PC-9 (cell line): ENCODE results near the gene VDAC1. TPM values are rescaled to one million over a fixed set of nuclear protein-coding genes. Genes with fewer than 3 reads are reported as not detected.

Experiments
- BruUV-seq: library from RNA; stranded (reverse); fragments of 400-500 nt; replicated peaks from 2 replicates; lab custom pipeline; 2021; lab: Mats Ljungman, UMichigan
- CTCF ChIA-PET: fragments of 300-600 bp; sonication (Branson Sonifier 250); formaldehyde crosslinking; loops from one replicate; lab custom pipeline; 2022; ENCODE audit warnings: antibody characterized with exemption; lab: Charles Lee
- POLR2A ChIA-PET: fragments of 300-600 bp; sonication (Branson Sonifier 250); formaldehyde crosslinking; loops from one replicate; lab custom pipeline; 2022; ENCODE audit warnings: antibody characterized with exemption; ENCODE audit not compliant: unreplicated experiment; lab: Charles Lee
- DNase-seq, 2 experiments: peaks; one replicate each; pipeline versions ENCODE4 v3.0.0 to v3.0.0-alpha.2; 2015 to 2022; ENCODE audit warnings: mixed read lengths in 1 of 2
- H2AFZ ChIP-seq: fragments of 200-600 bp; sonication (generic); 2 replicates; pipeline ENCODE4 v1.8.1; 2017; ENCODE audit warnings: antibody characterized with exemption
- H3F3A ChIP-seq: fragments of 200-600 bp; sonication (generic); 2 replicates; pipeline ENCODE4 v1.8.1; 2017; ENCODE audit warnings: antibody characterized with exemption, mild to moderate bottlenecking, low read depth; ENCODE audit not compliant: insufficient read depth
- H3K27ac ChIP-seq: fragments of 200-600 bp; sonication (generic); 2 replicates; pipeline ENCODE4 v1.6.1; 2016; ENCODE audit warnings: mixed run types
- H3K27me3 ChIP-seq: fragments of 200-600 bp; sonication (generic); 2 replicates; pipeline ENCODE4 v1.6.1; 2016; ENCODE audit warnings: low read depth, mixed run types; ENCODE audit not compliant: insufficient read depth
- H3K36me3 ChIP-seq: fragments of 200-600 bp; sonication (generic); 2 replicates; pipeline ENCODE4 v1.6.1; 2016; ENCODE audit warnings: low read depth, mixed run types
- H3K4me1 ChIP-seq: fragments of 200-600 bp; sonication (generic); replicated peaks from 2 replicates; pipeline ENCODE4 v1.6.1; 2016; ENCODE audit warnings: mixed run types; ENCODE audit not compliant: insufficient read depth
- H3K4me2 ChIP-seq: fragments of 200-600 bp; sonication (generic); 2 replicates; pipeline ENCODE4 v1.6.1; 2017; ENCODE audit warnings: mixed run types
- H3K4me3 ChIP-seq: fragments of 200-600 bp; sonication (generic); 2 replicates; pipeline ENCODE4 v1.6.1; 2016; ENCODE audit warnings: mixed run types
- H3K79me2 ChIP-seq: fragments of 200-600 bp; sonication (generic); 2 replicates; pipeline ENCODE4 v1.6.1; 2017; ENCODE audit warnings: low read depth, mixed run types
- H3K9me2 ChIP-seq: fragments of 200-600 bp; sonication (generic); 2 replicates; pipeline ENCODE4 v1.8.1; 2017; ENCODE audit warnings: mild to moderate bottlenecking; ENCODE audit not compliant: insufficient read depth
- H3K9me3 ChIP-seq: fragments of 200-600 bp; sonication (generic); 2 replicates; pipeline ENCODE4 v1.8.1; 2016; ENCODE audit warnings: low read depth; ENCODE audit not compliant: insufficient read depth
- H4K20me1 ChIP-seq: fragments of 200-600 bp; sonication (generic); 2 replicates; pipeline ENCODE4 v1.8.1; 2017; ENCODE audit not compliant: insufficient read depth
- CTCF ChIP-seq: fragments of 200-600 bp; sonication (generic); conservative IDR thresholded peaks from 2 replicates; pipeline ENCODE4 v1.6.1; 2017; ENCODE audit warnings: mixed run types, antibody characterized with exemption, mild to moderate bottlenecking, moderate library complexity
- EZH2 ChIP-seq: fragments of 200-600 bp; sonication (generic); IDR thresholded peaks from 2 replicates; pipeline ENCODE4 v1.8.0; 2017; ENCODE audit warnings: antibody characterized with exemption, low read depth
- intact Hi-C: fragments of 100-400 bp; cut with micrococcal nuclease; formaldehyde crosslinking; loops from one replicate; pipeline ENCODE4 v1.10.0; 2022; ENCODE audit not compliant: unreplicated experiment
- total RNA-seq: library from RNA; stranded (reverse); gene quantifications from 2 replicates; pipeline ENCODE4 v1.2.3, GENCODE V29; 2021

Gene VDAC1
- total RNA-seq, 1 experiment from 2014 or later = 228 TPM

DNA sequence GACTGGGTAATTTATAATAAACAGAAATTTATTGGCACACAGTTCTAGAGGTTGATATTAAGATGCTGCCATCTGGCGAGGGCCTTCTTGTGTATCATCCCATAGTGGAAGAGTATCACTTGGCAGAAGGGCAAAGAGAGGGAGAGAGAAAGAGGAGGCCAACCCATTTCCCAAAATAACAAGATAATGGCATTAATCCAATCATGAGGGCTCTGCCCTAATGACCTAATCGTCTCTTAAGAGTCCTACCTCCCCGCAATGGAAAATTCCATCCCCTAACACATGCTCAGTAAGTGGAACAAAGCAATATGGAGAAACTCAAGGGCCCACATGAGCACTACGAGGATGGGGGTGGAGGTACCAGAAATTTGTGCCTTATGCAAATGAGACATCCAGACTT, 17.6 kb upstream of the VDAC1 start:
- CTCF ChIA-PET = no interaction called here
- Histone ChIP-seq H3K36me3 (no peaks in the 10 kb centered on the region), H3K79me2 (no peaks in the 10 kb centered on the region), H3K9me3 (no peaks in the 10 kb centered on the region), H4K20me1 (no peaks in the 10 kb centered on the region), H3K4me3 (no peak overlapping the region), H3K4me1 (peaks cover 68% of the 10 kb centered on the region), H3K9me2 (no peaks in the 10 kb centered on the region), H2AFZ (no peak overlapping the region), H3F3A (peaks cover 52% of the 10 kb centered on the region), H3K27me3 (no peaks in the 10 kb centered on the region), H3K4me2 (peak overlapping the region; percentile 68; the same call in 1 of the 2 replicates), H3K27ac (peak overlapping the region; percentile 92)
- POLR2A ChIA-PET = no interaction called here
- intact Hi-C loops = no loop called here
- TF ChIP-seq EZH2 (no peak), CTCF (no peak)
- no peak for DNase-seq
- BruUV-seq = no TSS peak

- no peaks in the 10 kb centered on the region for H4K20me1 ChIP-seq
- intact Hi-C loops = loop anchor here (1.0 kb wide), 1 partner anchor 15 kb away; no protein-coding TSS in a partner anchor
- H3K27me3 ChIP-seq = no peaks in the 10 kb centered on the region
- peak overlapping the region; percentile 72 for H2AFZ ChIP-seq
- ChIA-PET POLR2A (interaction anchor here (0.6 to 0.8 kb wide), 4 partner anchors 24 to 259 kb away, joined by 3 to 10 read pairs (median 5); no protein-coding TSS in a partner anchor), CTCF (interaction anchor here (0.7 to 0.9 kb wide), 2 partner anchors 19 to 20 kb away, joined by 3 to 6 read pairs; no protein-coding TSS in a partner anchor)
- no peaks in the 10 kb centered on the region for H3K36me3 ChIP-seq
- H3K9me3 ChIP-seq = no peaks in the 10 kb centered on the region
- H3K4me1 ChIP-seq = peaks cover 74% of the 10 kb centered on the region
- TF ChIP-seq CTCF (no peak), EZH2 (no peak)
- H3K4me2 ChIP-seq = peak overlapping the region; percentile 68
- peak; percentile 75 to 96 for DNase-seq
- peak overlapping the region; percentile 92 for H3K27ac ChIP-seq
- H3K4me3 ChIP-seq = peak overlapping the region; percentile 32; the same call in 1 of the 2 replicates
- no peaks in the 10 kb centered on the region for H3K79me2 ChIP-seq
- peaks cover 71% of the 10 kb centered on the region for H3F3A ChIP-seq
- no peaks in the 10 kb centered on the region for H3K9me2 ChIP-seq
- no TSS peak for BruUV-seq
Measured at GRCh38 chr5:134020188-134020587, 15.4 kb upstream of the VDAC1 start.

DNA sequence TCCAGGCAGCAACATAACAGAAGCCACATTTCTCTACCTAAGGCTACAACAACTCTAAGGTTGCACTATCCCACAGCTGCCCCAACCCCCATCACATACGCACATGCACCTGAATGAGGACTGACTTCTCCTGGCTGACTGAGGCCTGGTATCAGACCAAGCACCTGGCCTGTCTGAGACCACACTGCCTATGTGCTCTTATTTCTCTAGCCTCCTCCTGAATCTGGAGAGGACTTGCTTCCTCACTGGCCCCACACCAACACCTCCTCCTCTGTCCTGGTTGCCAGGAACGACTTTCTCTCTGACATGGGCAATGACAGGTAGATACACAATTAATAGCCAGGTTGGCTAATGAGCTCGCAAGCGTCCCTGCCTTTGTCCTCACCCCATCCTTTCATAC, 14.9 kb upstream of the VDAC1 start:
- no peak overlapping the region for H2AFZ ChIP-seq
- no peaks in the 10 kb centered on the region for H3K79me2 ChIP-seq
- no TSS peak for BruUV-seq
- H3K27me3 ChIP-seq = no peaks in the 10 kb centered on the region
- H3K4me2 ChIP-seq = peak overlapping the region; percentile 68
- H3K9me3 ChIP-seq = no peaks in the 10 kb centered on the region
- TF ChIP-seq CTCF (no peak), EZH2 (no peak)
- intact Hi-C loops = loop anchor here (1.0 kb wide), 1 partner anchor 14 kb away; no protein-coding TSS in a partner anchor
- H3K4me1 ChIP-seq = peaks cover 74% of the 10 kb centered on the region
- ChIA-PET POLR2A (interaction anchor here (0.6 kb wide), 1 partner anchor 40 kb away, joined by 3 read pairs; no protein-coding TSS in a partner anchor), CTCF (interaction anchor here (0.5 to 0.9 kb wide), 2 partner anchors 14 to 20 kb away, joined by 3 read pairs; no protein-coding TSS in a partner anchor)
- H3K27ac ChIP-seq = peak overlapping the region; percentile 92
- peak in 1 of 2 experiments; percentile 46 for DNase-seq
- H3K9me2 ChIP-seq = no peaks in the 10 kb centered on the region
- H3K36me3 ChIP-seq = no peaks in the 10 kb centered on the region
- peaks cover 71% of the 10 kb centered on the region for H3F3A ChIP-seq
- no peaks in the 10 kb centered on the region for H4K20me1 ChIP-seq
- H3K4me3 ChIP-seq = peak overlapping the region; percentile 32; the same call in 1 of the 2 replicates
